Measurements from ENCODE around the gene TERT.

Gene TERT

GRCh38 chr5:1299511-1299850 lies 4.6 kb upstream of the TERT start:
- ATAC-seq: no peak
- no peak for TF ChIP-seq ESRRG (CRISPR knock-in tag; IDR thresholded peaks at IDR 0.05)
- TF ChIP-seq BACH2 (CRISPR knock-in tag; IDR thresholded peaks at IDR 0.05; ENCODE audit: borderline replicate concordance): no peak
- TF ChIP-seq ZFP3 (CRISPR knock-in tag; IDR thresholded peaks at IDR 0.05): no peak
- TF ChIP-seq, protein P1, sequence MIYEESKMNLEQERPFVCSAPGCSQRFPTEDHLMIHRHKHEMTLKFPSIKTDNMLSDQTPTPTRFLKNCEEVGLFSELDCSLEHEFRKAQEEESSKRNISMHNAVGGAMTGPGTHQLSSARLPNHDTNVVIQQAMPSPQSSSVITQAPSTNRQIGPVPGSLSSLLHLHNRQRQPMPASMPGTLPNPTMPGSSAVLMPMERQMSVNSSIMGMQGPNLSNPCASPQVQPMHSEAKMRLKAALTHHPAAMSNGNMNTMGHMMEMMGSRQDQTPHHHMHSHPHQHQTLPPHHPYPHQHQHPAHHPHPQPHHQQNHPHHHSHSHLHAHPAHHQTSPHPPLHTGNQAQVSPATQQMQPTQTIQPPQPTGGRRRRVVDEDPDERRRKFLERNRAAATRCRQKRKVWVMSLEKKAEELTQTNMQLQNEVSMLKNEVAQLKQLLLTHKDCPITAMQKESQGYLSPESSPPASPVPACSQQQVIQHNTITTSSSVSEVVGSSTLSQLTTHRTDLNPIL (CRISPR knock-in tag; IDR thresholded peaks at IDR 0.05; ENCODE audit: low read depth): no peak
- no peak for TF ChIP-seq PATZ1 (CRISPR knock-in tag; IDR thresholded peaks at IDR 0.05; ENCODE audit: borderline replicate concordance)
- TF ChIP-seq OSR1 (CRISPR knock-in tag; IDR thresholded peaks at IDR 0.05): no peak
- no peak for TF ChIP-seq ZC3H10 (CRISPR knock-in tag; IDR thresholded peaks at IDR 0.05)
- TF ChIP-seq ZNF565 (CRISPR knock-in tag; conservative IDR thresholded peaks at IDR 0.05; ENCODE audit: low read depth): no peak
- no peak for TF ChIP-seq RARB (CRISPR knock-in tag; IDR thresholded peaks at IDR 0.05)
- TF ChIP-seq PPARA (CRISPR knock-in tag; IDR thresholded peaks at IDR 0.05; ENCODE audit: borderline replicate concordance): no peak
- TF ChIP-seq ZFP30 (CRISPR knock-in tag; IDR thresholded peaks at IDR 0.05): no peak
- TF ChIP-seq ARNTL (CRISPR knock-in tag; IDR thresholded peaks at IDR 0.05; ENCODE audit: borderline replicate concordance, low read depth): no peak
- no peak for TF ChIP-seq ISL1 (CRISPR knock-in tag; IDR thresholded peaks at IDR 0.05)
- no peak for TF ChIP-seq TCF4 (CRISPR knock-in tag; IDR thresholded peaks at IDR 0.05; ENCODE audit: borderline replicate concordance)
- no peak for TF ChIP-seq CSDC2 (CRISPR knock-in tag; IDR thresholded peaks at IDR 0.05)
- no peak for TF ChIP-seq TOX (CRISPR knock-in tag; IDR thresholded peaks at IDR 0.05; ENCODE audit: borderline replicate concordance)
- no peak for TF ChIP-seq ZNF70 (CRISPR knock-in tag; IDR thresholded peaks at IDR 0.05)
- TF ChIP-seq SNAI2 (CRISPR knock-in tag; IDR thresholded peaks at IDR 0.05): no peak
- no peak for TF ChIP-seq ZNF8 (CRISPR knock-in tag; IDR thresholded peaks at IDR 0.05)
- TF ChIP-seq GLIS3 (CRISPR knock-in tag; IDR thresholded peaks at IDR 0.05): no peak

DNA sequence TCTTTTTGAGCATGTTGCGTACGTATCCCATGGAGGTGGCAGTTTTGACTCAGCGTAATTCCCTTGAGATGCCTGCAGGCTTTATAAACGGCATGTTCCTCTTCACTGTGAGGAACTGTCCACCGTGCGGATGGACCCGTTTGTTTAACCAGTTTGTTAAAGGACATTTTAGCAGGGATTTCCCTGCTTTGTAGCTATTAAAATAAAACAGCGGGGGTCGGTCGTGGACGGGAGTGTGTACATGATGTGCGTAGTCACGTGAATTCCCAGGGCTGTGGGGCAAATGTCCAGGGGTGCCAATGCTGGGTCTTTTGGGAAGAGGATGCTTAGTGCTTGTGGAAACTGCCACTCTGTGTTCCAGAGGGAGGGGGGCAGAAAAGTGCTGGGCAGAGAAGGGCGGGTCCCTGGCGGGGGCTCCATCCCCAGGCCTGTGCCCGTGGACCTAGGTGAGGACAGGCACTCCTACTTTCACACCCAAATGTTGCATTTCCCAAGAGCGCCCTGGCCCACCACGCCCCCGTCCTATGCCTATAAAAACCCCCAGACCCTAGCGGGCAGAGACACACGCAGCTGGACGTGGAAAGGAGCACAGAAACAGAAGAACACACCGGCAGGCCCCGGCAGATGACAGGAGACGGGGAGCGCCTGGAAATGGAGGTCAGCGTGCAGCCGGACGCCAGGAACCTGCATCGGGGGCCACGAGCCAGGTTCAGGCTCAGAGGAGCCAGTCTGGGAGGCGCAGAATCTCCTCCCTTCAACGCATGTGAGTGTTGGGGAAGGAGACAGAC lies 4.0 kb upstream of the TERT start:
- no peak for ATAC-seq
- TF ChIP-seq SNAI2 (CRISPR knock-in tag; IDR thresholded peaks at IDR 0.05) (no peak), OSR1 (CRISPR knock-in tag; IDR thresholded peaks at IDR 0.05) (no peak), ZFP3 (CRISPR knock-in tag; IDR thresholded peaks at IDR 0.05) (no peak), TCF4 (CRISPR knock-in tag; IDR thresholded peaks at IDR 0.05; ENCODE audit: borderline replicate concordance) (no peak), BACH2 (CRISPR knock-in tag; IDR thresholded peaks at IDR 0.05; ENCODE audit: borderline replicate concordance) (no peak), ARNTL (CRISPR knock-in tag; IDR thresholded peaks at IDR 0.05; ENCODE audit: borderline replicate concordance, low read depth) (no peak), ZNF565 (CRISPR knock-in tag; conservative IDR thresholded peaks at IDR 0.05; ENCODE audit: low read depth) (no peak)

- no peak for ATAC-seq
- TF ChIP-seq TOX (CRISPR knock-in tag; IDR thresholded peaks at IDR 0.05; ENCODE audit: borderline replicate concordance): no peak
- no peak for TF ChIP-seq RARB (CRISPR knock-in tag; IDR thresholded peaks at IDR 0.05)
- TF ChIP-seq ARNTL (CRISPR knock-in tag; IDR thresholded peaks at IDR 0.05; ENCODE audit: borderline replicate concordance, low read depth): no peak
Observed at GRCh38 chr5:1298067-1298551, 3.2 kb upstream of the TERT start.

GRCh38 chr5:1297243-1297642 lies 2.4 kb upstream of the TERT start:
- TF ChIP-seq TCF4 (CRISPR knock-in tag; IDR thresholded peaks at IDR 0.05; ENCODE audit: borderline replicate concordance): no peak
- no peak for ATAC-seq

- no peak for ATAC-seq
- no peak for TF ChIP-seq TOX (CRISPR knock-in tag; IDR thresholded peaks at IDR 0.05; ENCODE audit: borderline replicate concordance)
- no peak for TF ChIP-seq GLIS3 (CRISPR knock-in tag; IDR thresholded peaks at IDR 0.05)
- TF ChIP-seq PPARA (CRISPR knock-in tag; IDR thresholded peaks at IDR 0.05; ENCODE audit: borderline replicate concordance): no peak
- TF ChIP-seq, protein P1 (CRISPR knock-in tag; IDR thresholded peaks at IDR 0.05; ENCODE audit: low read depth): no peak
- TF ChIP-seq TSHZ2 (CRISPR knock-in tag; IDR thresholded peaks at IDR 0.05): no peak
- TF ChIP-seq RARB (CRISPR knock-in tag; IDR thresholded peaks at IDR 0.05): no peak
- TF ChIP-seq, protein P2, sequence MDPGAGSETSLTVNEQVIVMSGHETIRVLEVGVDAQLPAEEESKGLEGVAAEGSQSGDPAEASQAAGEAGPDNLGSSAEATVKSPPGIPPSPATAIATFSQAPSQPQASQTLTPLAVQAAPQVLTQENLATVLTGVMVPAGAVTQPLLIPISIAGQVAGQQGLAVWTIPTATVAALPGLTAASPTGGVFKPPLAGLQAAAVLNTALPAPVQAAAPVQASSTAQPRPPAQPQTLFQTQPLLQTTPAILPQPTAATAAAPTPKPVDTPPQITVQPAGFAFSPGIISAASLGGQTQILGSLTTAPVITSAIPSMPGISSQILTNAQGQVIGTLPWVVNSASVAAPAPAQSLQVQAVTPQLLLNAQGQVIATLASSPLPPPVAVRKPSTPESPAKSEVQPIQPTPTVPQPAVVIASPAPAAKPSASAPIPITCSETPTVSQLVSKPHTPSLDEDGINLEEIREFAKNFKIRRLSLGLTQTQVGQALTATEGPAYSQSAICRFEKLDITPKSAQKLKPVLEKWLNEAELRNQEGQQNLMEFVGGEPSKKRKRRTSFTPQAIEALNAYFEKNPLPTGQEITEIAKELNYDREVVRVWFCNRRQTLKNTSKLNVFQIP (CRISPR knock-in tag; IDR thresholded peaks at IDR 0.05; ENCODE audit: borderline replicate concordance, low read depth): no peak
Observed at GRCh38 chr5:1295650-1296037, 776 bp upstream of the TERT start.

All from SK-N-SH treated with all-trans-retinoic acid at 6 μM for 48 hours (cell line).